Neural progenitor cell (in vitro differentiated cells): ENCODE results near the gene ADGRG7. TPM values are rescaled to one million over a fixed set of nuclear protein-coding genes. Genes with fewer than 3 reads are reported as not detected.

ENCODE experiments used
- DNase-seq: peaks from one replicate; pipeline ENCODE4 v3.0.0-alpha.2; 2016; ENCODE audit warnings: low spot score
- H2AFZ ChIP-seq: fragments of 200-600 bp; sonication (generic); replicated peaks from 2 replicates; pipeline ENCODE4 v1.6.1; 2016; ENCODE audit warnings: antibody characterized with exemption
- H3F3A ChIP-seq: fragments of 200-600 bp; sonication (generic); 2 replicates; pipeline ENCODE4 v1.6.1; 2016; ENCODE audit warnings: antibody characterized with exemption, low read depth
- H3K27ac ChIP-seq: fragments of 200-600 bp; sonication (generic); 2 replicates; pipeline ENCODE4 v1.5.1; 2016; ENCODE audit warnings: mild to moderate bottlenecking
- H3K27me3 ChIP-seq: fragments of 200-600 bp; sonication (generic); 2 replicates; pipeline ENCODE4 v1.6.1; 2016; ENCODE audit warnings: mild to moderate bottlenecking, moderate library complexity
- H3K36me3 ChIP-seq: fragments of 200-600 bp; sonication (generic); 2 replicates; pipeline ENCODE4 v1.5.1; 2016
- H3K4me1 ChIP-seq: fragments of 200-600 bp; sonication (generic); 2 replicates; pipeline ENCODE4 v1.6.1; 2016; ENCODE audit warnings: mixed run types
- H3K4me2 ChIP-seq: fragments of 200-600 bp; sonication (generic); 2 replicates; pipeline ENCODE4 v1.6.1; 2016
- H3K4me3 ChIP-seq: fragments of 200-600 bp; sonication (generic); 2 replicates; pipeline ENCODE4 v1.5.1; 2016
- H3K79me2 ChIP-seq: fragments of 200-600 bp; sonication (generic); 2 replicates; pipeline ENCODE4 v1.6.1; 2016; ENCODE audit warnings: low read depth
- H3K9ac ChIP-seq: fragments of 200-600 bp; sonication (generic); 2 replicates; pipeline ENCODE4 v1.6.1; 2016
- H3K9me3 ChIP-seq: fragments of 200-600 bp; sonication (generic); 2 replicates; pipeline ENCODE4 v1.5.1; 2016; ENCODE audit warnings: low read depth
- H4K20me1 ChIP-seq: fragments of 200-600 bp; sonication (generic); 2 replicates; pipeline ENCODE4 v1.6.1; 2016; ENCODE audit warnings: low read depth
- H3K27ac Mint-ChIP-seq: 3 replicates; pipeline ENCODE4 v1.8.0; 2021; ENCODE audit warnings: mixed read lengths
- H3K27me3 Mint-ChIP-seq: 2 replicates; pipeline ENCODE4 v1.8.0; 2022; ENCODE audit warnings: low read depth, mild to moderate bottlenecking, inconsistent platforms, moderate library complexity, mixed read lengths; ENCODE audit not compliant: insufficient read depth
- H3K36me3 Mint-ChIP-seq: 3 replicates; pipeline ENCODE4 v1.8.0; 2021; ENCODE audit warnings: mixed read lengths
- H3K4me1 Mint-ChIP-seq: 3 replicates; pipeline ENCODE4 v1.8.0; 2021; ENCODE audit warnings: mixed read lengths
- H3K4me3 Mint-ChIP-seq: 3 replicates; pipeline ENCODE4 v1.8.0; 2021; ENCODE audit warnings: mild to moderate bottlenecking, moderate library complexity, mixed read lengths
- H3K9me3 Mint-ChIP-seq: 3 replicates; pipeline ENCODE4 v1.8.0; 2020; ENCODE audit warnings: mixed read lengths
- CTCF ChIP-seq: fragments of 200-600 bp; sonication (generic); IDR thresholded peaks from 2 replicates; pipeline ENCODE4 v1.5.1; 2017; ENCODE audit warnings: antibody characterized with exemption, mild to moderate bottlenecking
- EZH2 ChIP-seq: fragments of 200-600 bp; sonication (generic); IDR thresholded peaks from 2 replicates; pipeline ENCODE4 v1.6.1; 2017; ENCODE audit warnings: antibody characterized with exemption, mild to moderate bottlenecking, moderate library complexity
- EZH2phosphoT487 ChIP-seq: fragments of 200-600 bp; sonication (generic); IDR thresholded peaks from 2 replicates; pipeline ENCODE4 v1.6.1; 2017; ENCODE audit warnings: antibody characterized with exemption
- total RNA-seq: library from RNA; depleted of rRNA; stranded (reverse); fragments of >200 nt; gene quantifications from 2 replicates; pipeline ENCODE4 v1.2.3, GENCODE V29; 2015; ENCODE audit warnings: low replicate concordance

ADGRG7 gene
- total RNA-seq, 1 donor from 2014 or later = not detected

- Mint-ChIP-seq H3K36me3 (no peaks in the 10 kb centered on the region), H3K9me3 (no peaks in the 10 kb centered on the region), H3K27me3 (no peaks in the 10 kb centered on the region), H3K4me1 (no peaks in the 10 kb centered on the region), H3K4me3 (no peak overlapping the region), H3K27ac (no peak overlapping the region)
- no peaks in the 10 kb centered on the region for H3F3A ChIP-seq
- H3K4me2 ChIP-seq = no peak overlapping the region
- H3K79me2 ChIP-seq = no peaks in the 10 kb centered on the region
- no peak overlapping the region for H3K9ac ChIP-seq
- TF ChIP-seq EZH2phosphoT487 = no peak
- TF ChIP-seq EZH2 = no peak
- no peak for TF ChIP-seq CTCF
- H3K27me3 ChIP-seq = peaks cover 7% of the 10 kb centered on the region
- no peak overlapping the region for H2AFZ ChIP-seq
- DNase-seq = no peak
- H3K9me3 ChIP-seq = no peaks in the 10 kb centered on the region
- no peaks in the 10 kb centered on the region for H3K4me1 ChIP-seq
- H3K4me3 ChIP-seq = no peak overlapping the region
- H4K20me1 ChIP-seq = no peaks in the 10 kb centered on the region
- no peak overlapping the region for H3K27ac ChIP-seq
- no peaks in the 10 kb centered on the region for H3K36me3 ChIP-seq
These were observed 86.3 kb downstream of the ADGRG7 start for GRCh38 chr3:100695696-100696095.

DNA sequence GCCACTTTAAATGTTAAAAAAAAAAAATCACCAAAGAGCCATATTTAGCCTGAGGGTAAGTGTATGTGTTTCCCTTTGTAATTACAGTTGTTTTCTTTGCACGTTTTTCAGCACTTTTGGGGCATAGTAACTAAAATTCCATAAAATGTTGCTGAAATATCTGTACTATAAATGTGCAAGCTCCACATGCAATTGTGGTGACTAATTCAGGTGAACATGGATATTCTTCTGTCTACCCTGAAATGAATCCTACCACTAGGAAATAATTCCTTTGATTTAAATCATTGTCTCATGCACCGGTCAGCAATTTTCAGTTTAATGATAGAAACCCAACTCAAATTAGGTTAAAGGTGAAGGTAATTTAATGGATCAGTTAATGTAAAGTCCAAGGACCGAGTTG, 86.8 kb downstream of the ADGRG7 start:
- no peak overlapping the region for H3K27ac ChIP-seq
- H3K4me1 ChIP-seq = no peaks in the 10 kb centered on the region
- H3K4me3 ChIP-seq = no peak overlapping the region
- no peaks in the 10 kb centered on the region for H3K36me3 ChIP-seq
- no peak for DNase-seq
- Mint-ChIP-seq H3K4me3 (no peak overlapping the region), H3K4me1 (no peaks in the 10 kb centered on the region), H3K36me3 (no peaks in the 10 kb centered on the region), H3K27me3 (no peaks in the 10 kb centered on the region), H3K9me3 (no peaks in the 10 kb centered on the region), H3K27ac (no peak overlapping the region)
- no peaks in the 10 kb centered on the region for H4K20me1 ChIP-seq
- no peak overlapping the region for H3K4me2 ChIP-seq
- H3K9ac ChIP-seq = no peak overlapping the region
- H2AFZ ChIP-seq = no peak overlapping the region
- H3K79me2 ChIP-seq = no peaks in the 10 kb centered on the region
- no peak for TF ChIP-seq EZH2phosphoT487
- no peak for TF ChIP-seq CTCF
- TF ChIP-seq EZH2 = no peak
- no peaks in the 10 kb centered on the region for H3K9me3 ChIP-seq
- no peaks in the 10 kb centered on the region for H3F3A ChIP-seq
- H3K27me3 ChIP-seq = peaks cover 7% of the 10 kb centered on the region

DNA sequence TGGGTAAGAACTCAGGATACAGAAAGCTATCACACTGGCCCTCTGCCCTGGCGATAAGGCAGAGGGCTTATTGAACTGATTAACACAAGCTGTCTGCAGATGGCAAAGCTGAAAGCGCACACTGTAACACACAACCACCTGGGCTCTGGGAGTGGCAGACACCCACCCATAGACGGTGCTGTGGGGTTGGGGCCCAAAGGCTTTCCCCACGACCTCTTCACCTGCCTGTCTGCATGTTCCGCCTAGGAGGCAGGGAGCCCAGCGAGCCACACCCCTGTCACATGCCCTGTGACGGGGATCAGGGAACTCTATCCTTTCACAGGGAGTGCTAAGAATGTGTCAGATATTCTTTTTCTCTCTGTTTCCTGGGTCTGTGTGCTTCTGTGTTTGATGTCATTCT, 87.8 kb downstream of the ADGRG7 start:
- TF ChIP-seq CTCF (no peak), EZH2 (no peak), EZH2phosphoT487 (no peak)
- Histone ChIP-seq H3K9ac (no peak overlapping the region), H3F3A (no peaks in the 10 kb centered on the region), H2AFZ (no peak overlapping the region), H3K4me3 (no peak overlapping the region), H3K4me1 (no peaks in the 10 kb centered on the region), H3K4me2 (no peak overlapping the region), H3K36me3 (no peaks in the 10 kb centered on the region), H3K27me3 (peaks cover 7% of the 10 kb centered on the region), H4K20me1 (no peaks in the 10 kb centered on the region), H3K79me2 (no peaks in the 10 kb centered on the region), H3K27ac (no peak overlapping the region), H3K9me3 (no peaks in the 10 kb centered on the region)
- no peaks in the 10 kb centered on the region for H3K4me1 Mint-ChIP-seq
- no peaks in the 10 kb centered on the region for H3K36me3 Mint-ChIP-seq
- DNase-seq = no peak
- H3K4me3 Mint-ChIP-seq = no peak overlapping the region
- no peaks in the 10 kb centered on the region for H3K27me3 Mint-ChIP-seq
- H3K9me3 Mint-ChIP-seq = no peaks in the 10 kb centered on the region
- no peak overlapping the region for H3K27ac Mint-ChIP-seq
